GM18951 (cell line): Measurements from ENCODE around the gene CDCA5.

Experiments used
- POLR2A ChIP-seq: IDR thresholded peaks from 4 replicates; pipeline ENCODE4 v1.6.1; 2011; ENCODE audit warnings: mild to moderate bottlenecking; ENCODE audit not compliant: insufficient read length, insufficient read depth; ENCODE audit errors: extremely low read depth
- in situ Hi-C: fragments of 300-500 bp; cut with MboI; formaldehyde crosslinking; loops from one replicate; pipeline ENCODE4 v1.12.0; 2022; ENCODE audit warnings: low sequenced_read_pairs, mixed read lengths, inconsistent platforms; ENCODE audit not compliant: unreplicated experiment

CDCA5 gene

DNA sequence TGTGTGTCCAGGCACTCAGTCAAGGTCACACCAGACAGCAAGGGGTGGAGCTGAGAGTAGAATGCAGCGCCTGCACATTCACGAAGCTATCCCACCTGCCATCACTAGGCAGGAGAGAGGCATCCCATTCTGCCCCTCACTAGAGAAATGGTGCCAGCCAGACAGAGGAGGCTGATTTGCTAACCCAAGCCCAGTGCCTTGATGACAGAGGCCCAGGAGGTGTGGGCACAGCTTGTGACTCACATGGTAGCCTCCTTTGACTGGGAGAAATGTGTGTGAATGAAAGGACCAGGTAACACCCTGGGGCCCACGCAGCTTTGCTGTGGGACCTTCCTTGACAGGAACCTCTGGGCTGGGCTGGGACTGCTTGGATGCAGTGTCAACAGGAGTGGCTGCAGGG is 20.3 kb downstream of the CDCA5 start:
- TF ChIP-seq POLR2A, result no peak
- in situ Hi-C loops, result no loop called here

DNA sequence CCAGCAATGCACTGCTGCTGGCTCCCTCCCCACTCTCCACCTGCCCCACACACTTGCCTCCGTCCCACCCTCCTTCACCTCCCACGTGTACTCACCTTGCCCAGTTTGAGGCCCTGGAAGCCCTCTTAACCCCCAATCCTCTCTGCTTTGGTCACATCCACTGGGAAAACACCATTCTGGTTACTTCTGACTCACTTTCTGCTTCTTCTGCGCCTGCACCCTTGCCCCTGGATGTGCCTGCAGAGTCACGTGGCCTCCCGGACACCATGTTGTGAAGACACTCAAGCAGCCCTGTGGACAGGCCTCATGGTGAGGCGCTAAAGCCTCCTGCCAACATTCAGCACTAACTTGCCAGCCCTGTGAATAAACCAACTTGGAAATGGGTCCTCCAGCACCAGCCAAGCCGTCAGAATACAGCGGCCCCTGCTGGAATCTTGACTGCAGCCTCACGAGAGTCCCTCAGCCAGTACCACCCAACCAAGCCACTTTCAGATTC is 22.9 kb downstream of the CDCA5 start:
- in situ Hi-C loops, result no loop called here
- TF ChIP-seq POLR2A, result no peak

DNA sequence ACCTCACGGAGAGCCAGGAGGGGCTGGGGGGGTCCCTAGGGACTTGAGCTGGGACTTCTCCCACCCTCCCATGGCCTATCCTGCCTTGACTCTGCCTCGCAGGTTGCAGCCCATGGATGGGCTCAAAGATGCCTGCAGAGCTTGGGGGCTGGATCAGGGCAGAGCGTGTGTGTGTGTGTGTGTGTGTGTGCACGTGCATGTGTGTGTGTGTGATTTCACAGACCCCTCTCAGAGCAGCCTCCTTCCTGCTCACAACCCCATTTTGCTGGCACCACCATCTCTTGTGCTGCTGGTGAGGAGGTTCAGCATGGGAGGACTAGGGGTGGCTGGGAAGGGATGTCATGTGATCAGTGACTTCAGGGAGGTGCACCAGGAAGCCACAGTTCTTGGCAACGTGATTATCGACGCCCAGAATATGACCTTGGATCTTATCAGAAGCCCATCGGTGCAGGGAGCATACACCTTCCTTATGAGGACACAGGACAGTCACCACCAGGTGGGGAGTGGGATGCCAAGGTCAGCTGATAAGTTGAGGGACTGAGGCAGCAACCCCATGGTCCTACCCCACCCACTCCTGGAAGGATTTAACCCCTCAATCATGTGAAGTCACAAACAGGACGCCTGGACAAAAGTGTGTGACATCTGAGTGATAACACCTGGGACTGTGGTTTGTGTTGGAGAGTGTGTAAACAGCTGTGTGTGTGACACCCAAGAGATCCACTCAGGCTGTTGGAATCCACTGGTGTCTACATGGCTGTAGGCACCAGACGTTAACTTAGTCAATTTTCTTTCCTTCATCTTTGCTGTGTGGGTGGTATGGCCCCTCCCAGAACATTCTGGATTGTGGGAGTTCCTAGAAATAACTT is 23.6 kb downstream of the CDCA5 start:
- in situ Hi-C loops, result no loop called here
- TF ChIP-seq POLR2A, result no peak

DNA sequence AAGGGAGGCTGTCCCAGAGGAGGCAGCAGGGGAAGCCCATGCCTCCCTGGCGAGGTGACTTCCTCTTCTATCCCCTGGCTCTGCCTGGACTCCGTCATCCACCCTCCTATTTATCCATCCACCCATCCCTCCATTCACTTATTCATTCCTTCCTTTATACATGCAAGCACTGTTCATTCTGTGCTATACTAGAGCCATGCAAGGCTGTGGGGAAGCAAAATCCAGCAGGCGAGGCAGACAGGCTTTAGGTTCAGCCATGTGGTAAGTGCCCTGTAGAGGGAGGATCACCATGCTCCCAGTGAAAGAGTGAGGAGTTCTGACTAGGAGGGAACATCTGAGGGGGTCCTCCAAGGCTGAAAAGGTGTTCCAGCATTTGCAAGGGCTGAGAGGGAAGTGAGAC is 24.3 kb downstream of the CDCA5 start:
- in situ Hi-C loops, result no loop called here
- TF ChIP-seq POLR2A, result no peak

DNA sequence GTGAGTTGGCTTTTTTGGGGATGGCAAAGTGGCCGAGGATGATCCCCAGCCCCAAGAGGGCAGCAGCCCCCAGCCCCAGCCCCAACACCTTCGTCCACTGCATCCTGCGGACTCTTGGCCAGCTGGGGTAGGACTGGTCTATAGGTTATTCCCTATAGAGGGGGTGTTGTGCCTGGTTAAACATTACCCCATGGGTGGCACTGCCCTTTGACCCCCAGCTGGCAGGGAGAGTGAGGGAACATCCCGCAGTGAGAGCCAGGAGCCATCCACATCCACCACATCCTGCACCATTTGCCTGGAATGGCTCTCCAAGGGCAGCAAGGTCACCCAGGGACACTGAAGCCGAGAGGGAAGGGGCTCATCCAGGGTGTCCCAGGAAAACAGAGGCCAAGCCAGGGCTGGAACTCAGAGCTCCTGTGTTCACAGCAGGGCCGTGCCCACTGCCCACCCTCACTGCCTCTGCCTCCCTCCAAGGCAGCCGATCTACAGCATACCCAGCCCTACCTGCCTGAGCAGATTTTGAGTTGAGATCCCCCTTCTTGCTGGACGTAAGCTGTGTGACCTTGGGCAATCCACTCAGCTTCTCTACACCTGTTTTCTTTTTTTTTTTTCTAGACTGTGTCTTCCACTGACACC is 25.3 kb downstream of the CDCA5 start, which contains the start of gene NAALADL1:
Gene NAALADL1, minus strand, starts transcription at position 135 of the 636 bp plus-strand sequence. Its CDS starts 32 bp downstream, at position 103.
- in situ Hi-C loops, result no loop called here
- no peak for TF ChIP-seq POLR2A

DNA sequence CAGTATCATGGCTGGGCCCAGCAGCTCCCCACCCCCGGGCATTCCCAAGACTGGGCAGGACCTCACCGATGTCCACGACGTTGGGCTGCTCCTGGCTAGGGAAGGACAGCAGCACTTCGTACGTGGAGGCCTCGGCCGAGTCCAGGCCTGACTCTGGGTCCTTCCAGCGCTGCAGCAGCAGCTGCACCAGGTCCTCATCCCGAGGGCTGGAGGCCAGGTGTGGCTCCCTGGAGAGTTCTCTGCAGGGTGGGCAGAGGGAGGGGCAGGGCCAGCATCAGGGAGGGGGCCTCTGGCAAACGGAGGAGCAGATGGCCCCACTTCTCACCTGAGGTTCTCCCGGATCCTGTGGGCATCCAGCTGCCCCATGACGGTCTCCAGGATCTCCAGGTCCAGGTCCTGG is 25.8 kb downstream of the CDCA5 start:
- no peak for TF ChIP-seq POLR2A
- in situ Hi-C loops, result no loop called here

DNA sequence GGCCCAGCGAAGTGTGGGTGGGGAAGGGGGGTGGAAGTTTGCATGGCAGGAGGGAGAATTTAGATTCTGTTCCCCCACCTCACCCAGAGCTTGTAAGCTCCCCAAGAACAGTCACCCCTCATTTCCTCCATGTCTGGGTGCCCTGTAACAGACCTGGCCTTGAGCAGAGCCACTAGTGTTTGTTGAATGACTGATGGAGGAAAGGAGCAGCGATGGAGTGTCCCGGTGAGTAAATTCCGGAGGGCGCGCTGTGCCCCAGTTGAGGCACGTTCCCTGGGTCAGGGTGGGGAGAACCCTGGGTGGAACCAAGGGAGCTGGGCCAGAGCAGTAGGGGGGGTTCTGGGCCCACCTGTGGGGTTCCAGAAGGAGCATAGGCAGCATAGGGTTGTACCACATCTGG is 26.3 kb downstream of the CDCA5 start:
- no peak for TF ChIP-seq POLR2A
- in situ Hi-C loops, result no loop called here

DNA sequence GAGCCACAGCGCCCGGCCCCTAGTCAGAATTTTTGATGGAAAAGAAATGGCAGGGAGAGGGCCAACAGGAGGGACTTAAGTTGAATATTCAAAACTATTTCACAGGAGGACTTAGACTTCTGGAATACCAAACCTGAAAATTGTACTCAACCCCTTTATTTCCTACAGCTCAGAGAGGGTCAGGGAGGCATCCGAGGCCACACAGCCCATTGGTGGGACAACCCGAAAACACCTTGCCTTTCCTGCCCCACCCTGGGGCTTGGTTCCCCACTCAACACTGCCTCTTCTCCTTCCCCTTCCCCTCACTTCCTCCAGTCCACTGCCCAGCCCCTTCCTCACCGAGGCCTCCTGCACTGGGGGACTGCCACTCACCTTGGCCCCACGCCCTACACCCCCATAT is 26.8 kb downstream of the CDCA5 start:
- in situ Hi-C loops, result no loop called here
- no peak for TF ChIP-seq POLR2A

DNA sequence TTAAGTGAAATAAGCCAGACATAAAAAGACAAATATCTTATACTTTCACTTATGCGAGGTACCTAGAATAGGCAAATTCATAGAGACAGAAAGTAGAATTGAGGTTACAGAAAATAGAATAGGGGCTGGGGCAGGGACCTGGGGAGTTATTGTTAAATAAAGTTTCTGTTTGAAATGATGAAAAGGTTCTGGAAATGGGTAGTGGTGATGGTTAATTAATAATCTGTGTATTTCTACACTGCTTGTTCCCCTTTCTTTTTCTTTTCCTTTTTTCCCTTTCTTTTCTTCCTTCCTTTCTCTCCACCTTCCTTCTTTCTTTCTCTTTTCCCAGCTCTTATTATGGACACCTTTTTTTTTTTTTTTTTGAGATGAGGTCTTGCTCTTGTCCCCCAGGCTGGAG is 28.3 kb downstream of the CDCA5 start:
- in situ Hi-C loops, result no loop called here
- no peak for TF ChIP-seq POLR2A

DNA sequence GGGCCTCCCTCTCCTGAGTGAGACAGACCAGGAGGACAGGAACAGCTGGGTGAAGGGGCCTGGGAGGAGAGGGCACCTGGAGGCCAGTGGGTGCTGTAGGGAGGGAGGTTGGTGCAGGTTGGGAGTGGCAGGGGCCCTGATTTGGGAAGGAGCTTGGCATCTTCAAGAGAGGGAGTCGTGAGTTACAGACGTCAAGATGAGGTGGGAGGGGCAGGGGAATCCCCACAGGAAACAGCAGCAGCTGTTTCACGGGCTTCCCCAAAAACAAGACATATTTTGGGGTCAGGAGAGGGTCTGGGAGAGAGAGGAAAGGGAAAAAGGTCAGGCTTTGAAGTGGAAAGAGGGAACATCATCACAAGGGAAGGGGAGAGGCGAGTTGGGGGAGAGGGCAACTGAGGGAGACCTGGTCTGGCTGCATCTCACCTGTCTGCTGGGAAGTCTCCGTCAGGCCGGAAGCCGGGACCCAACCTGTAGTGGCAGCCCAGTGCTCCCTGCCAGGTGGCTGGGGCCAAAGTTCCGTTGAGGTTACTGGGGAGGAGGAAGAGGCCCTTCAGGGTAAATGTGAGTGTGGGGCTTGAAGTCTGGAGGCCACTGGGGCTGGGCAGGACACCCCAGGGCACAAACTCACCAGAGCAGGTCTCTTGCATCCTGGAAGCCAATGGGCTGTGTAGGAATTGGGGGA is 29.9 kb downstream of the CDCA5 start:
- in situ Hi-C loops, result no loop called here
- no peak for TF ChIP-seq POLR2A

DNA sequence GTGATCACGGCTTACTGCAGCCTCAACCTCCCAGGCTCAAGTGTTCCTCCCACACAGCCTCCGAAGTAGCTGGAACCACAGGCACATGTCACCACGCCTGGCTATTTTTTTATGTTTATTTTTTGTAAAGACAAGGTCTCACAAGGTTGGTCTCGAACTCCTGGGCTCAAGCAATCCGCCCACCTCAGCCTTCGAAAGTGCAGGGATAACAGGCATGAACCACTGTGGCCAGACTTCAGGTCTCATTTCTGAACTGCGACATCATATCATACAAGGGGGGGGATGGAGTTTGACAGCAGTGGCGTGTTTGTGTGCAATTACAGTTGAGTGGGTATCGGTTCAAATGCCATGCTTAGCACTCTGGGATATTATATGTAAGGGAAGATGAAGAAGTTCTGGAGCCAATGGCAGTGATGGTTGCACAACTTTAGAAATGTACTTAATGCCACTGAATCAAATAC is 32.4 kb downstream of the CDCA5 start:
- in situ Hi-C loops, result no loop called here
- TF ChIP-seq POLR2A, result no peak

DNA sequence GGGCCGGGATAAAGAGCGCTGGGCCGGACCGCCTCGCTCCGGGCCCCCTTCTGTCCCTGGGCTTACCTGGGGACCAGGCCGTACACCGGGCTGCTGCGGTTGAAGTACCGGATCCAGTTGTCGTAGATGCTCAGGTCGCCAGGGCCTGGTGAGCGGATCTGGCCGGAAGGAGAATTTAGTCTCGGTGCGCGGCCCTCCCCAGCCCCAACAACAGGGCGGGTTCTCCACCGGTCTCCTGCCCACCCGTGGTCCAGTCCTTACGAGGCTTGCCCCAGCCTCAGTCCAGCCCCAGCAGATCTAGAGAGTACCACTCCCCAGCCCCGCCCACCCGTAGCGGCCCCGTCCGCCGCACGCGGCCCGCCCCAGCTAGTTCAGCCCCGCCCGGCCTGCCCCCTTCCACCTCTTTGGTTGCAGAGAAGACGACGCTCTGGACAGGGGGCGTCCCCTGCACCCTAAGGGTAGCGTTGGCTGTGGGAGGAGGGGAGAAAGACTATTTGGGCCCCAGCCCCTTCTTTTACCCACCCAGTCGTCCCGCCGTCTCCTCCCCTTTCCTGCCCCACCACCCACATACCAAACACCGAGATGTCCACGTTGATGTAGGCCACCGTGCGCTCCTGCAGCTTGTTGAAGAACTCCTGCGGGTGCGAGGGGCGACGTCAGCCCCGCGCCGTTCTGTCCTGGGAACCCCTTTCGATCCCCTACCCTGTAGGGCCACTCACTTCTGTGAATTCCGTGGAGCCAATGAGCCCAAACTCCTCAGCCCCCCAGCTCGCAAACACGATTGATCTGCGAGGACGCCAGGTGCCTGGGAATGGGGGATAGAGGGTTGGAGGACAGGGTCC is 36.0 kb downstream of the CDCA5 start:
- no peak for TF ChIP-seq POLR2A
- in situ Hi-C loops, result no loop called here
